CD4-positive, CD25-positive, alpha-beta regulatory T cell (primary cell): ENCODE data around the gene SLC29A1. TPM values are rescaled to one million over a fixed set of nuclear protein-coding genes. Genes with fewer than 3 reads are reported as not detected.

Experiments used
- ATAC-seq, 2 donors: fragments of 150-1000 bp; cut with Tn5 transposase; one replicate each; pipeline ENCODE4 v1.10.0; 2021; ENCODE audit warnings: low read depth in 2 of 2, moderate number of reproducible peaks in 2 of 2, moderate library complexity in 1 of 2
- DNase-seq, 3 donors: peaks; one replicate each; pipeline versions ENCODE4 v3.0.0 to v3.0.0-alpha.2; 2012 to 2022; ENCODE audit warnings: mixed read lengths in 1 of 3
- H3K27ac ChIP-seq: one replicate; pipeline ENCODE4 v1.7.0; 2013; ENCODE audit warnings: mild to moderate bottlenecking, low read length; ENCODE audit not compliant: insufficient read depth, poor library complexity, severe bottlenecking
- H3K27me3 ChIP-seq: one replicate; pipeline ENCODE4 v1.7.0; 2013; ENCODE audit warnings: low read length; ENCODE audit not compliant: control insufficient read depth, insufficient read depth
- H3K36me3 ChIP-seq: one replicate; pipeline ENCODE4 v1.7.0; 2013; ENCODE audit warnings: mild to moderate bottlenecking, low read length, moderate library complexity; ENCODE audit not compliant: control insufficient read depth, insufficient read depth
- H3K4me1 ChIP-seq: 2 replicates; pipeline ENCODE4 v1.7.0; 2013; ENCODE audit warnings: mild to moderate bottlenecking, low read length; ENCODE audit not compliant: insufficient read depth, control insufficient read depth, poor library complexity, severe bottlenecking
- H3K4me3 ChIP-seq: one replicate; pipeline ENCODE4 v1.7.0; 2013; ENCODE audit warnings: low read depth, mild to moderate bottlenecking, low read length, moderate library complexity
- H3K9me3 ChIP-seq, 2 experiments: 1 replicate in 1 of 2; 2 replicates in 1 of 2; pipeline ENCODE4 v1.7.0; 2013; ENCODE audit warnings: low read length in 2 of 2, mild to moderate bottlenecking in 1 of 2, moderate library complexity in 1 of 2; ENCODE audit not compliant: control insufficient read depth in 2 of 2
- H3K27ac Mint-ChIP-seq, 3 donors: one replicate each; pipeline ENCODE4 v1.8.0; 2020 to 2022; ENCODE audit warnings: mild to moderate bottlenecking in 3 of 3, mixed read lengths in 3 of 3, moderate library complexity in 2 of 3
- H3K27me3 Mint-ChIP-seq: one replicate; pipeline ENCODE4 v1.8.0; 2022; ENCODE audit warnings: mild to moderate bottlenecking, mixed read lengths
- H3K36me3 Mint-ChIP-seq: one replicate; pipeline ENCODE4 v1.8.0; 2020; ENCODE audit warnings: mixed read lengths
- H3K4me1 Mint-ChIP-seq, 4 donors: one replicate each; pipeline ENCODE4 v1.8.0; 2020 to 2022; ENCODE audit warnings: mixed read lengths in 4 of 4, mild to moderate bottlenecking in 1 of 4
- H3K4me3 Mint-ChIP-seq, 4 donors: one replicate each; pipeline ENCODE4 v1.8.0; 2020 to 2022; ENCODE audit warnings: mild to moderate bottlenecking in 4 of 4, mixed read lengths in 4 of 4, moderate library complexity in 3 of 4
- H3K9me3 Mint-ChIP-seq, 7 donors: one replicate each; pipeline ENCODE4 v1.8.0; 2020 to 2022; ENCODE audit warnings: mixed read lengths in 7 of 7, mild to moderate bottlenecking in 3 of 7, moderate library complexity in 2 of 7
- polyA plus RNA-seq, 4 donors: library from polyadenylated mRNA; unstranded; fragments of 300-500 nt; fragmentation: Illumina TruSeq; gene quantifications; one replicate each; pipeline ENCODE4 v1.2.3, GENCODE V29; 2021
- total RNA-seq: library from RNA; stranded (reverse); gene quantifications from one replicate; pipeline ENCODE4 v1.2.3, GENCODE V29; 2022

SLC29A1 gene
- total and polyA plus RNA-seq, 5 donors from 2014 or later: 2.6 to 6.1 (median 3.6) TPM

GRCh38 chr6:44220913-44221290 is 2.5 kb upstream of the SLC29A1 start:
- H3K27me3 ChIP-seq: no peaks in the 10 kb centered on the region
- peaks cover 13% of the 10 kb centered on the region for H3K27me3 Mint-ChIP-seq
- ATAC-seq (no peak), DNase-seq (no peak)
- H3K4me1 ChIP-seq: peaks cover 32% of the 10 kb centered on the region
- no peaks in the 10 kb centered on the region for H3K36me3 Mint-ChIP-seq
- no peaks in the 10 kb centered on the region for H3K36me3 ChIP-seq
- H3K9me3 Mint-ChIP-seq: peaks cover 0 to 3% (median 0%) of the 10 kb centered on the region in 7 donors
- peak overlapping the region in 3 of 4 donors; percentile 14 to 79 (median 17) for H3K4me3 Mint-ChIP-seq
- no peak overlapping the region for H3K27ac ChIP-seq
- H3K4me3 ChIP-seq: no peak overlapping the region
- peaks cover 0 to 40% (median 12%) of the 10 kb centered on the region in 4 donors for H3K4me1 Mint-ChIP-seq
- peak overlapping the region in 1 of 3 donors; percentile 77 for H3K27ac Mint-ChIP-seq
- no peaks in the 10 kb centered on the region for H3K9me3 ChIP-seq

- no peak overlapping the region for H3K27ac ChIP-seq
- Mint-ChIP-seq H3K27me3 (peaks cover 13% of the 10 kb centered on the region), H3K36me3 (no peaks in the 10 kb centered on the region), H3K9me3 (peaks cover 0 to 3% (median 0%) of the 10 kb centered on the region in 7 donors), H3K27ac (peak overlapping the region in 2 of 3 donors; percentile 56 to 77), H3K4me3 (peak overlapping the region; percentile 22 to 87 (median 72)), H3K4me1 (peaks cover 0 to 40% (median 12%) of the 10 kb centered on the region in 4 donors)
- DNase-seq (peak; percentile 59 to 86 (median 69)), ATAC-seq (peak; percentile 60 to 65)
- no peak overlapping the region for H3K4me3 ChIP-seq
- peaks cover 32% of the 10 kb centered on the region for H3K4me1 ChIP-seq
- H3K27me3 ChIP-seq: no peaks in the 10 kb centered on the region
- H3K36me3 ChIP-seq: no peaks in the 10 kb centered on the region
- H3K9me3 ChIP-seq: no peaks in the 10 kb centered on the region
These were observed 2.0 kb upstream of the SLC29A1 start for GRCh38 chr6:44221291-44221960.

DNA sequence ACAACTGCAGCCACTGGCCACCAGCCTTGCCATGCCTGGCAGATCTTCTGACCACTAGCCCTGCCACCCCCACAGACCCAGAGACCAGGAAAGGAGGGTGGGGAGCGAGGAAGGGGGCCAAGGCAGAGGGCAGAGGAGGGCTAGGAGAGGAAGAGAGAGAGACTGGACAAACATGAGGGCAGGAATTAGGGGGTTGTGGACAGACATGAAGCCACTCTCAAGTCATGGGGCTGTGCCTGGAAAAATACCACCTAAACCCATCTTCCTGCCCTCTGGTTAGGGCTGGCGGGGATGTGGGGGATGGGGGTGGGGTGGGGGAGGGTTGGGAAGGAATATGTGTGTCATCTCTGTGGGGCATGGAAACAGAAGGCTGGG is 1.4 kb upstream of the SLC29A1 start:
- Histone ChIP-seq H3K9me3 (no peaks in the 10 kb centered on the region), H3K4me3 (no peak overlapping the region), H3K4me1 (peaks cover 32% of the 10 kb centered on the region), H3K27ac (no peak overlapping the region), H3K36me3 (no peaks in the 10 kb centered on the region), H3K27me3 (no peaks in the 10 kb centered on the region)
- H3K36me3 Mint-ChIP-seq: no peaks in the 10 kb centered on the region
- peaks cover 8% of the 10 kb centered on the region for H3K27me3 Mint-ChIP-seq
- no peak for ATAC-seq
- H3K4me3 Mint-ChIP-seq: peak overlapping the region; percentile 22 to 87 (median 72)
- DNase-seq: no peak
- peaks cover 0 to 1% (median 0%) of the 10 kb centered on the region in 7 donors for H3K9me3 Mint-ChIP-seq
- peaks cover 0 to 40% (median 12%) of the 10 kb centered on the region in 4 donors for H3K4me1 Mint-ChIP-seq
- peak overlapping the region in 2 of 3 donors; percentile 56 to 77 for H3K27ac Mint-ChIP-seq

DNA sequence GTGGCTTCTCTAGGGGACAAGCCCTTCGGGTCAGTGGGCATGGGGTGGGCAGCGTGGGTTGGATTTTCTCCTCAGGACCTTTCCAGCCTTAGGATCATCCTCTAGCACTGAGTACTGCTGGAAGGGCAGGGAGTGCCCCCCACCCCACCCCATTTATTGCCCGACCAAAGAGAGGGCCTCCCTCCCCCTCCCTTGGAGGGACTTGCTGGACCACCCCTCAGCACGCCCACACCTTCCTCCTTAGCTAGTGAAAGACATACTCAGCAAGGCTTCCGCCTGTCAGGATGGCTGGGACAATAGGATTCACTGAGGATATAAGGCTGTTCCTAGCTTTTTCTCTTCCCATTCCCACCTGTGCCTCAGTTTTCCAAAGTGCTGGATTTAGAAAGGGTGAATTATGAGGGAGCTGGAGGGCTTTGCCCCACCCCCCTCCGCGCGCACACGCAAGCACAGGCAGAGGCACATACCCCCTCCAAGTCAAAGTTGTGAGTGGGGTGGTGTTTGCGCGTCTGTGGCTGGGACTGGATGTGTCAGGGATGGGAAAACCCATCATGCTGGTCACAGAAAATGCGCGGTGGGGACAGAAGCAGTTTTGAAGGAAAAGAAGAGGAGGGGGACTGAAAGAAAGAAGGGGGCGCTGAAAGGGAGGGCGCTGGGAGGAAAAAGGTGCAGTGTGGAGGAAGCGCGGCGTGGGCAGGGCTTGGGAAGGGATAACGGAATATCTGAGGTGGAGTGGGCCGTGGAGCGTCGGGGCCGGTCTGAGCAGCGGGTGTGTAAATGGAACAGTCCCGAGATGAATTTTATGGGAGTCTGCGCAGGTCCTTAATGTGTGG is 693 bp upstream of the SLC29A1 start:
- Mint-ChIP-seq H3K9me3 (peaks cover 0 to 1% (median 0%) of the 10 kb centered on the region in 7 donors), H3K4me1 (peaks cover 0 to 40% (median 12%) of the 10 kb centered on the region in 4 donors), H3K27me3 (peaks cover 7% of the 10 kb centered on the region), H3K36me3 (no peaks in the 10 kb centered on the region), H3K27ac (peak overlapping the region in 1 of 3 donors; percentile 25), H3K4me3 (peak overlapping the region; percentile 79 to 96 (median 85))
- no peaks in the 10 kb centered on the region for H3K36me3 ChIP-seq
- no peak overlapping the region for H3K27ac ChIP-seq
- no peak overlapping the region for H3K4me3 ChIP-seq
- H3K27me3 ChIP-seq: no peaks in the 10 kb centered on the region
- no peaks in the 10 kb centered on the region for H3K9me3 ChIP-seq
- DNase-seq: no peak
- peaks cover 32% of the 10 kb centered on the region for H3K4me1 ChIP-seq
- ATAC-seq: no peak

- Histone ChIP-seq H3K4me3 (peak overlapping the region; percentile 56), H3K9me3 (no peaks in the 10 kb centered on the region), H3K4me1 (peaks cover 29% of the 10 kb centered on the region), H3K27me3 (no peaks in the 10 kb centered on the region), H3K27ac (no peak overlapping the region), H3K36me3 (no peaks in the 10 kb centered on the region)
- peaks cover 7% of the 10 kb centered on the region for H3K27me3 Mint-ChIP-seq
- H3K4me1 Mint-ChIP-seq: peaks cover 0 to 32% (median 12%) of the 10 kb centered on the region in 4 donors
- H3K36me3 Mint-ChIP-seq: no peaks in the 10 kb centered on the region
- peak overlapping the region; percentile 82 to 91 (median 85) for H3K4me3 Mint-ChIP-seq
- DNase-seq: peak in 1 of 3 donors; percentile 44
- peak overlapping the region in 2 of 3 donors; percentile 67 to 91 for H3K27ac Mint-ChIP-seq
- no peak for ATAC-seq
- H3K9me3 Mint-ChIP-seq: peaks cover 0 to 1% (median 0%) of the 10 kb centered on the region in 7 donors
These were observed 902 bp downstream of the SLC29A1 start for GRCh38 chr6:44224029-44224964.

DNA sequence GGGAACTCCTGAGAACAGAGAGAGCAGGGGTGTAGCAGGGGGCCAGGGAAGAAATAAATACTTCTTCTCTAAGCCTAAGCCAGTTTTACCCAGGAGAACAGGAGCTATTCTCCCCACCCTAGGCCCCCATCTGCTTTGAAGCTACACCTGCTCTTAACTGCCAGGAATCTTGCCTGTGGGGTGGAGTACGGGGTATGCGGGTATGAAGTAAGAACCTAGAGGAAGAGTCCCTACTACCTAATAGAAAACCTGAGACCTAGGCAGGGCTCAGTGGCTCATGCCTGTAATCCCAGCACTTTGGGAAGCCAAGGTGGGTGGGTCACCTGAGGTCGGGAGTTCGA is 1.5 kb downstream of the SLC29A1 start:
- H3K4me3 ChIP-seq: no peak overlapping the region
- no peak for ATAC-seq
- peak overlapping the region; percentile 68 to 86 (median 83) for H3K4me3 Mint-ChIP-seq

More for the DNA sequence above, 1.5 kb downstream of the SLC29A1 start:
- Mint-ChIP-seq H3K36me3 (no peaks in the 10 kb centered on the region), H3K4me1 (peaks cover 0 to 29% (median 12%) of the 10 kb centered on the region in 4 donors), H3K9me3 (peaks cover 0 to 1% (median 0%) of the 10 kb centered on the region in 7 donors), H3K27me3 (peaks cover 7% of the 10 kb centered on the region), H3K27ac (no peak overlapping the region)
- no peaks in the 10 kb centered on the region for H3K9me3 ChIP-seq
- H3K27me3 ChIP-seq: no peaks in the 10 kb centered on the region
- H3K27ac ChIP-seq: no peak overlapping the region
- no peak for DNase-seq
- no peaks in the 10 kb centered on the region for H3K36me3 ChIP-seq
- H3K4me1 ChIP-seq: peaks cover 24% of the 10 kb centered on the region
